Psoas muscle (tissue), 8 donors: ENCODE results near the gene CDK5RAP2. TPM values are rescaled to one million over a fixed set of nuclear protein-coding genes. Genes with fewer than 3 reads are reported as not detected.

Experiments
- ATAC-seq, 4 donors: fragments of 200-7000 bp; cut with Tn5 transposase; one replicate each; pipeline ENCODE4 v1.9.1; 2020; ENCODE audit warnings: moderate library complexity in 3 of 4, mild to moderate bottlenecking in 2 of 4
- DNase-seq, 2 donors: peaks; one replicate each; pipeline ENCODE4 v3.0.0-alpha.2; 2020
- H3K27ac ChIP-seq: fragments of 200-600 bp; one replicate; pipeline ENCODE4 v1.8.0; 2022
- H3K27me3 ChIP-seq, 3 donors: fragments of 200-600 bp in 1 of 3; one replicate each; pipeline versions ENCODE4 v1.6.1 to v1.8.0; 2013 to 2022; ENCODE audit warnings: low read length in 2 of 3, mild to moderate bottlenecking in 2 of 3, moderate library complexity in 1 of 3; ENCODE audit not compliant: insufficient read depth in 3 of 3
- H3K36me3 ChIP-seq, 2 donors: fragments of 200-600 bp in 1 of 2; one replicate each; pipeline versions ENCODE4 v1.6.1 to v1.8.0; 2013 to 2022; ENCODE audit warnings: low read depth in 1 of 2, mild to moderate bottlenecking in 1 of 2, moderate library complexity in 1 of 2; ENCODE audit not compliant: insufficient read depth in 1 of 2
- H3K4me1 ChIP-seq: fragments of 200-600 bp; one replicate; pipeline ENCODE4 v1.8.0; 2022
- H3K4me3 ChIP-seq: fragments of 200-600 bp; one replicate; pipeline ENCODE4 v1.8.0; 2022; ENCODE audit warnings: mild to moderate bottlenecking
- H3K9me3 ChIP-seq: fragments of 200-600 bp; one replicate; pipeline ENCODE4 v1.8.0; 2022
- CTCF ChIP-seq: fragments of 200-600 bp; IDR thresholded peaks from one replicate; pipeline ENCODE4 v1.8.0; 2022; ENCODE audit warnings: antibody characterized with exemption
- WGBS, 3 donors: extraction: QIAGEN DNeasy Blood & Tissue Kit; methylation state at CpG; one replicate each; pipeline versions ENCODE4 v1.1.6 to v1.1.7; 2013; 5-methylcytosine and 5-hydroxymethylcytosine counted together
- intact Hi-C, 2 donors: fragments of 100-400 bp; cut with DNase I; formaldehyde crosslinking; loops; one replicate each; pipeline versions ENCODE4 v1.11.0 to v1.14.2; 2022
- polyA plus RNA-seq, 3 donors: library from polyadenylated mRNA; stranded (reverse); fragments of 200-250 nt; gene quantifications; one replicate each; pipeline ENCODE4 v1.2.3, GENCODE V29; 2013
- total RNA-seq, 4 donors: library from RNA; stranded (reverse); fragmentation: NEBNext Ultra II Directional in 2 of 4; extraction: Animal tissue kit (Norgen Biotek cat#: 25700) in 2 of 4; gene quantifications; one replicate each; pipeline versions ENCODE4 v1.2.1 to v1.2.4, GENCODE V29; 2021 to 2023
- donor health status: healthy with polysubstance abuse.
- donor health status: DM: no; HTN: no; CAD: no; lungs with moderate emphysema.
- donor health status: Bipolar disorder and iron deficiency.
- donor health status: healthy.
- donor health status: DM: yes; HTN: yes; CAD: no.
- donor health status: DM: no; HTN: no; CAD: no.
- donor health status: DM: no; HTN: no; CAD: no.
- donor health status: DM: yes; HTN: yes; CAD: no.

The CDK5RAP2 gene
- total and polyA plus RNA-seq, 7 donors: 26.0 to 95.1 (median 60.3) TPM

- Histone ChIP-seq H3K27ac (no peak overlapping the region), H3K9me3 (no peaks in the 10 kb centered on the region), H3K27me3 (no peaks in the 10 kb centered on the region), H3K36me3 (no peaks in the 10 kb centered on the region), H3K4me3 (no peak overlapping the region), H3K4me1 (no peaks in the 10 kb centered on the region)
- ATAC-seq (no peak), DNase-seq (no peak)
- WGBS, 3 donors: 59 to 61% (median 59%) methylated on average over 5 of the region's 5 CpGs
- intact Hi-C loops: no loop called here
- no peak for TF ChIP-seq CTCF
Measured at GRCh38 chr9:120353506-120353905, 226.5 kb downstream of the CDK5RAP2 start.

- Histone ChIP-seq H3K4me3 (no peak overlapping the region), H3K27ac (no peak overlapping the region), H3K9me3 (no peaks in the 10 kb centered on the region), H3K36me3 (no peaks in the 10 kb centered on the region), H3K27me3 (no peaks in the 10 kb centered on the region), H3K4me1 (no peaks in the 10 kb centered on the region)
- ATAC-seq (no peak), DNase-seq (no peak)
- no peak for TF ChIP-seq CTCF
- intact Hi-C loops: no loop called here
- 72 to 84% (median 81%) methylated on average over 9 of the region's 9 CpGs for WGBS, 3 donors
Measured at GRCh38 chr9:120351106-120351505, 228.9 kb downstream of the CDK5RAP2 start.

GRCh38 chr9:120350596-120350995, 229.4 kb downstream of the CDK5RAP2 start:
- no peaks in the 10 kb centered on the region for H3K9me3 ChIP-seq
- no peaks in the 10 kb centered on the region for H3K4me1 ChIP-seq
- no peak overlapping the region for H3K4me3 ChIP-seq
- no peak overlapping the region for H3K27ac ChIP-seq
- 74 to 87% (median 79%) methylated on average over 4 of the region's 4 CpGs for WGBS, 3 donors
- intact Hi-C loops: no loop called here
- no peak for ATAC-seq
- no peaks in the 10 kb centered on the region for H3K36me3 ChIP-seq
- no peak for TF ChIP-seq CTCF
- no peaks in the 10 kb centered on the region for H3K27me3 ChIP-seq
- no peak for DNase-seq

- no peak overlapping the region for H3K4me3 ChIP-seq
- intact Hi-C loops: loop anchor here (2.0 to 10.0 kb wide), 3 partner anchors 384 to 792 kb away; no protein-coding TSS in a partner anchor
- H3K27ac ChIP-seq: no peak overlapping the region
- peak; percentile 61 for TF ChIP-seq CTCF
- WGBS, 3 donors: 25 to 34% (median 25%) methylated on average over 15 to 16 of the region's 16 CpGs
- ATAC-seq (peak; percentile 70 to 92 (median 87)), DNase-seq (peak in 1 of 2 donors; percentile 52)
- H3K9me3 ChIP-seq: no peaks in the 10 kb centered on the region
- no peaks in the 10 kb centered on the region for H3K36me3 ChIP-seq
- H3K27me3 ChIP-seq: no peaks in the 10 kb centered on the region
- no peaks in the 10 kb centered on the region for H3K4me1 ChIP-seq
Measured at GRCh38 chr9:120348951-120349429, 231.0 kb downstream of the CDK5RAP2 start.

GRCh38 chr9:120345379-120345778, 234.6 kb downstream of the CDK5RAP2 start:
- TF ChIP-seq CTCF: no peak
- no peak for DNase-seq
- Histone ChIP-seq H3K27ac (no peak overlapping the region), H3K9me3 (no peaks in the 10 kb centered on the region), H3K4me3 (no peak overlapping the region), H3K27me3 (no peaks in the 10 kb centered on the region), H3K4me1 (no peaks in the 10 kb centered on the region), H3K36me3 (no peaks in the 10 kb centered on the region)
- 73 to 78% (median 78%) methylated on average over 2 of the region's 2 CpGs for WGBS, 3 donors
- intact Hi-C loops: loop anchor here (5.0 to 10.0 kb wide), 2 partner anchors 381 to 788 kb away; no protein-coding TSS in a partner anchor
- ATAC-seq: no peak
